ENCODE results near the gene PTPRN. TPM values are rescaled to one million over a fixed set of nuclear protein-coding genes. Genes with fewer than 3 reads are reported as not detected.

The PTPRN gene
- polyA plus RNA-seq, 2 of the 4 experiments (the other 2 are of a cell fraction) = 0.44 to 1.1 TPM

GRCh38 chr2:219334076-219334475, 24.9 kb upstream of the PTPRN start:
- FAIRE-seq (no peak), ATAC-seq (no peak), DNase-seq (ENCODE audit: low read depth in 1 of 2, low spot score in 1 of 2) (no peak)
- ChIA-PET CTCF (interaction anchor here (0.8 to 1.4 kb wide), 3 partner anchors 11 to 36 kb away, joined by 3 to 4 read pairs (median 3); no protein-coding TSS in a partner anchor), POLR2A (no interaction called here)
- TF ChIP-seq RNF2 (IDR thresholded peaks at IDR 0.05; ENCODE audit: borderline replicate concordance, low read depth) (no peak), RFX5 (IDR thresholded peaks at IDR 0.05) (no peak), NR3C1 (IDR thresholded peaks at IDR 0.05) (no peak), POLR2A (IDR thresholded peaks at IDR 0.05; ENCODE audit: low read length) (no peak), HOXB13 (CRISPR knock-in tag; IDR thresholded peaks at IDR 0.05; ENCODE audit: low read depth) (no peak)
- no peaks in the 10 kb centered on the region for H3K4me1 ChIP-seq
- H3K27ac ChIP-seq = no peak overlapping the region
- 92% methylated on average over 2 of the region's 2 CpGs for WGBS (ENCODE audit: missing lambda C conversion rate)
- no peak overlapping the region for H3K4me2 ChIP-seq
- no peak overlapping the region for H3K4me3 ChIP-seq
- no peaks in the 10 kb centered on the region; the same call in 2 of the 3 replicates for H3K9me3 ChIP-seq

- DNase-seq (ENCODE audit: low read depth in 1 of 2, low spot score in 1 of 2) = no peak
Observed at GRCh38 chr2:219332542-219332941, 23.3 kb upstream of the PTPRN start, which contains the start of gene RESP18. Gene RESP18, minus strand, starts transcription at chr2:219332744.

GRCh38 chr2:219331560-219332213, 22.5 kb upstream of the PTPRN start:
- H3K9me3 ChIP-seq = no peaks in the 10 kb centered on the region; the same call in 2 of the 3 replicates
- ChIA-PET POLR2A (no interaction called here), CTCF (interaction anchor here (1.0 to 2.0 kb wide), 2 partner anchors 21 to 37 kb away, joined by 3 to 5 read pairs; no protein-coding TSS in a partner anchor)
- FAIRE-seq = no peak
- no peak for DNase-seq (ENCODE audit: low read depth in 1 of 2, low spot score in 1 of 2)
- no peak for TF ChIP-seq CBX2 (IDR thresholded peaks at IDR 0.05; ENCODE audit: borderline replicate concordance, low read depth)
- peak; percentile 86 for TF ChIP-seq REST (IDR thresholded peaks at IDR 0.05)
- 67% methylated on average over 36 of the region's 39 CpGs for WGBS (ENCODE audit: missing lambda C conversion rate)
- H3K4me3 ChIP-seq = no peak overlapping the region
- ATAC-seq = no peak; a peak in 1 of 6 replicates
- H3K27ac ChIP-seq = no peak overlapping the region
- no peaks in the 10 kb centered on the region for H3K4me1 ChIP-seq
- no peak overlapping the region for H3K4me2 ChIP-seq

More at GRCh38 chr2:219332542-219332941, 23.3 kb upstream of the PTPRN start, which contains the start of gene RESP18:
- no peak within 1 kb of the TSS for H3K4me3 ChIP-seq
- no peak for FAIRE-seq
- H3K9me3 ChIP-seq = no peaks in the 10 kb centered on the region; the same call in 2 of the 3 replicates
- no peak for ATAC-seq
- no peak within 1 kb of the TSS for H3K4me2 ChIP-seq
- 53% methylated on average over 7 of the region's 24 CpGs for WGBS (ENCODE audit: missing lambda C conversion rate)
- TF ChIP-seq HEYL (CRISPR knock-in tag; IDR thresholded peaks at IDR 0.05) (no peak), CEBPB (IDR thresholded peaks at IDR 0.05) (no peak), FOSL2 (IDR thresholded peaks at IDR 0.05) (no peak), FOSL2 (CRISPR knock-in tag; IDR thresholded peaks at IDR 0.05) (no peak), RNF2 (IDR thresholded peaks at IDR 0.05; ENCODE audit: borderline replicate concordance, low read depth) (no peak), PHF8 (IDR thresholded peaks at IDR 0.05; ENCODE audit: borderline replicate concordance, low read depth) (no peak), NPAS2 (CRISPR knock-in tag; IDR thresholded peaks at IDR 0.05; ENCODE audit: borderline replicate concordance) (no peak), BHLHE40 (IDR thresholded peaks at IDR 0.05; ENCODE audit: low read depth, low read length) (no peak), POLR2A (IDR thresholded peaks at IDR 0.05; ENCODE audit: low read length) (no peak)
- CTCF ChIA-PET = no interaction called here
- no peak within 1 kb of the TSS for H3K27ac ChIP-seq
- POLR2A ChIA-PET = no interaction called here
- no peaks in the 10 kb centered on the region for H3K4me1 ChIP-seq

- WGBS (ENCODE audit: missing lambda C conversion rate) = 0% methylated on average over 2 of the region's 2 CpGs
- FAIRE-seq (no peak), ATAC-seq (no peak), DNase-seq (ENCODE audit: low read depth in 1 of 2, low spot score in 1 of 2) (no peak)
- Histone ChIP-seq H3K4me1 (no peaks in the 10 kb centered on the region), H3K9me3 (no peaks in the 10 kb centered on the region), H3K4me2 (no peak overlapping the region), H3K27ac (no peak overlapping the region), H3K4me3 (no peak overlapping the region)
- CTCF ChIA-PET = interaction anchor here (1.6 to 2.6 kb wide), 3 partner anchors 29 to 167 kb away, joined by 4 to 11 read pairs (median 6); partner anchors contain the start of gene NHEJ1
- POLR2A ChIA-PET = no interaction called here
- no peak for TF ChIP-seq POLR2A (IDR thresholded peaks at IDR 0.05; ENCODE audit: low read length)
- TF ChIP-seq CHD4 (IDR thresholded peaks at IDR 0.05; ENCODE audit: borderline replicate concordance) = no peak
- TF ChIP-seq POLR2AphosphoS2 (conservative IDR thresholded peaks at IDR 0.05; ENCODE audit: low read length) = no peak
- TF ChIP-seq HMGXB4 (CRISPR knock-in tag; IDR thresholded peaks at IDR 0.05; ENCODE audit: borderline replicate concordance) = no peak
- TF ChIP-seq RAD21 (conservative IDR thresholded peaks at IDR 0.05 in 1 of 2, IDR thresholded peaks at IDR 0.05 in 1 of 2) = no peak
- TF ChIP-seq HOXB5 (CRISPR knock-in tag; IDR thresholded peaks at IDR 0.05) = no peak
- TF ChIP-seq ZFP36 (IDR thresholded peaks at IDR 0.05; ENCODE audit: borderline replicate concordance, partially characterized antibody) = no peak
- TF ChIP-seq RNF2 (IDR thresholded peaks at IDR 0.05; ENCODE audit: borderline replicate concordance, low read depth) = no peak
- TF ChIP-seq MAZ (IDR thresholded peaks at IDR 0.05; ENCODE audit: borderline replicate concordance, low read depth, low read length) = no peak
- no peak for TF ChIP-seq FOSL2 (IDR thresholded peaks at IDR 0.05)
- TF ChIP-seq FOSL2 (CRISPR knock-in tag; IDR thresholded peaks at IDR 0.05) = no peak
- no peak for TF ChIP-seq JUN (IDR thresholded peaks at IDR 0.05)
Observed at GRCh38 chr2:219327719-219328118, 18.5 kb upstream of the PTPRN start.
